HCT116 (cell line): ENCODE measurements around the gene ACTR3C. TPM values are rescaled to one million over a fixed set of nuclear protein-coding genes. Genes with fewer than 3 reads are reported as not detected.

Experiments
- ATAC-seq: fragments of 200-7000 bp; cut with Tn5 transposase; 2 replicates; pipeline ENCODE4 v1.9.1; 2020; ENCODE audit warnings: mild to moderate bottlenecking, moderate library complexity
- BruUV-seq: library from RNA; stranded (reverse); fragments of 400-500 nt; replicated peaks from 2 replicates; lab custom pipeline; 2021; lab: Mats Ljungman, UMichigan
- CTCF ChIA-PET: fragments of 300-600 bp; sonication (Branson Sonifier 250); formaldehyde crosslinking; loops from one replicate; lab custom pipeline; 2021; ENCODE audit warnings: antibody characterized with exemption; lab: Charles Lee
- POLR2A ChIA-PET: fragments of 300-600, 350-600 bp; sonication (Branson Sonifier 250); formaldehyde crosslinking; loops from one replicate; lab custom pipeline; 2021; ENCODE audit warnings: antibody characterized with exemption; lab: Charles Lee
- RAD21 ChIA-PET, 2 experiments: fragments of 300-600 bp; sonication (Branson Sonifier 250); formaldehyde crosslinking; loops; one replicate each; lab custom pipeline; 2023; ENCODE audit warnings: low total read pairs in 2 of 2; ENCODE audit not compliant: uncharacterized antibody in 2 of 2, unreplicated experiment in 2 of 2, low non-redundant PET in 1 of 2; lab: Charles Lee
- DNase-seq: peaks from one replicate; pipeline ENCODE4 v3.0.0-alpha.2; 2010; ENCODE audit warnings: low read depth, low spot score
- H2AFZ ChIP-seq: fragments of 200-600 bp; shearing (Covaris generic), sonication (generic); 2 replicates; pipeline ENCODE4 v1.6.1; 2017; ENCODE audit warnings: low read depth, mixed run types, mixed read lengths, antibody characterized with exemption, low read length; ENCODE audit not compliant: poor library complexity, severe bottlenecking
- H3K27ac ChIP-seq: 2 replicates; pipeline ENCODE4 v1.5.1; 2012; ENCODE audit warnings: low read depth, low read length
- H3K27me3 ChIP-seq: fragments of 200-600 bp; sonication (generic); 2 replicates; pipeline ENCODE4 v1.6.1; 2016; ENCODE audit warnings: mixed run types, low read length, mixed read lengths; ENCODE audit not compliant: insufficient read depth
- H3K36me3 ChIP-seq, 2 experiments: fragments of 200-500 bp in 1 of 2; fragments of 200-600 bp in 1 of 2; sonication (Bioruptor generic) in 1 of 2; sonication (generic) in 1 of 2; 2 replicates each; pipeline versions ENCODE4 v1.5.1 to v1.6.1; 2014 to 2016; ENCODE audit warnings: low read length in 2 of 2, inconsistent platforms in 1 of 2, mixed read lengths in 1 of 2, mixed run types in 1 of 2; ENCODE audit not compliant: insufficient read depth in 2 of 2, control insufficient read depth in 1 of 2
- H3K4me1 ChIP-seq, 2 experiments: fragments of 200-600 bp in 1 of 2; sonication (generic) in 1 of 2; 2 replicates each; pipeline versions ENCODE4 v1.5.1 to v1.6.1; 2012 to 2017; ENCODE audit warnings: low read length in 2 of 2, inconsistent platforms in 1 of 2, mild to moderate bottlenecking in 1 of 2, mixed read lengths in 1 of 2, mixed run types in 1 of 2, moderate library complexity in 1 of 2; ENCODE audit not compliant: insufficient read depth in 2 of 2, control insufficient read depth in 1 of 2
- H3K4me2 ChIP-seq: fragments of 200-600 bp; sonication (generic); 2 replicates; pipeline ENCODE4 v1.6.1; 2017; ENCODE audit warnings: mixed run types, low read length, mixed read lengths
- H3K4me3 ChIP-seq, 2 experiments: fragments of 200-600 bp in 1 of 2; sonication (generic) in 1 of 2; replicated peaks in 1 of 2; 2 replicates each; pipeline ENCODE4 v1.5.1; 2011 to 2016; ENCODE audit warnings: low read length in 2 of 2, control low read depth in 1 of 2, low read depth in 1 of 2, mild to moderate bottlenecking in 1 of 2, mixed read lengths in 1 of 2, mixed run types in 1 of 2
- H3K79me2 ChIP-seq: fragments of 200-600 bp; sonication (generic); 2 replicates; pipeline ENCODE4 v1.6.1; 2017; ENCODE audit warnings: mild to moderate bottlenecking, mixed run types, low read length, moderate library complexity, mixed read lengths; ENCODE audit not compliant: insufficient read depth
- H3K9ac ChIP-seq: fragments of 200-600 bp; sonication (generic); 2 replicates; pipeline ENCODE4 v1.6.1; 2016; ENCODE audit warnings: low read length, mixed read lengths
- H3K9me2 ChIP-seq: fragments of 200-600 bp; sonication (generic), shearing (Covaris generic); 2 replicates; pipeline ENCODE4 v1.6.1; 2017; ENCODE audit warnings: mixed run types, mild to moderate bottlenecking, moderate library complexity; ENCODE audit not compliant: insufficient read depth
- H3K9me3 ChIP-seq, 2 experiments: fragments of 200-500 bp in 1 of 2; fragments of 200-600 bp in 1 of 2; sonication (Bioruptor generic) in 1 of 2; sonication (generic) in 1 of 2; 2 replicates each; pipeline ENCODE4 v1.6.1; 2014 to 2017; ENCODE audit warnings: low read length in 2 of 2, mixed read lengths in 2 of 2, inconsistent platforms in 1 of 2, low read depth in 1 of 2, mild to moderate bottlenecking in 1 of 2, mixed run types in 1 of 2, moderate library complexity in 1 of 2; ENCODE audit not compliant: control insufficient read depth in 1 of 2, insufficient read depth in 1 of 2
- H4K20me1 ChIP-seq: fragments of 200-600 bp; sonication (generic), shearing (Covaris generic); 2 replicates; pipeline ENCODE4 v1.6.1; 2017; ENCODE audit warnings: mixed run types, mild to moderate bottlenecking, moderate library complexity; ENCODE audit not compliant: insufficient read depth
- CBX3 ChIP-seq: IDR thresholded peaks from 2 replicates; pipeline ENCODE4 v1.6.1; 2012; ENCODE audit warnings: low read depth
- JUND ChIP-seq: IDR thresholded peaks from 2 replicates; pipeline ENCODE4 v1.6.1; 2012
- POLR2AphosphoS5 ChIP-seq: IDR thresholded peaks from 2 replicates; pipeline ENCODE4 v1.6.1; 2011; ENCODE audit warnings: mild to moderate bottlenecking, low read depth, low read length, moderate library complexity
- ZBTB33 ChIP-seq: IDR thresholded peaks from 2 replicates; pipeline ENCODE4 v1.6.1; 2011; ENCODE audit warnings: mild to moderate bottlenecking, low read length, moderate library complexity; ENCODE audit not compliant: insufficient replicate concordance; ENCODE audit errors: extremely low read depth
- ZNF274 ChIP-seq: fragments of 200-500 bp; sonication (Bioruptor generic); IDR thresholded peaks from 2 replicates; pipeline ENCODE4 v1.6.1; 2014; ENCODE audit warnings: mild to moderate bottlenecking, low read depth, low read length, inconsistent platforms
- intact Hi-C: fragments of 100-400 bp; cut with micrococcal nuclease; formaldehyde crosslinking; loops from 2 replicates; pipeline ENCODE4 v1.10.0; 2022
- total RNA-seq: library from RNA; stranded (reverse); gene quantifications from one replicate; pipeline ENCODE4 v1.2.1, GENCODE V29; 2021; ENCODE audit not compliant: unreplicated experiment

ACTR3C gene
- total RNA-seq, 1 experiment from 2014 or later, result 2.0 TPM

GRCh38 chr7:150361402-150361801 lies 38.1 kb upstream of the ACTR3C start (continued):
- no peak for TF ChIP-seq ZBTB33
- no peak for TF ChIP-seq CBX3
- TF ChIP-seq JUND, result no peak
- no peak for TF ChIP-seq ZNF274

GRCh38 chr7:150360363-150361058 lies 37.2 kb upstream of the ACTR3C start:
- H3K27me3 ChIP-seq, result no peaks in the 10 kb centered on the region
- RAD21 ChIA-PET, result no interaction called here
- no peak for TF ChIP-seq POLR2AphosphoS5
- no peak for TF ChIP-seq ZNF274
- TF ChIP-seq, all 23 proteins: peak for 0
- H3K9me2 ChIP-seq, result no peaks in the 10 kb centered on the region
- no peaks in the 10 kb centered on the region for H3K36me3 ChIP-seq
- BruUV-seq, result no TSS peak
- no peaks in the 10 kb centered on the region for H4K20me1 ChIP-seq
- H3K4me1 ChIP-seq, result peaks cover 0 to 12% of the 10 kb centered on the region in 2 experiments; a peak in 2 of 4 replicates
- no peak overlapping the region for H3K27ac ChIP-seq
- no peak overlapping the region for H3K4me2 ChIP-seq
- DNase-seq (no peak), ATAC-seq (no peak)
- H2AFZ ChIP-seq, result no peak overlapping the region
- intact Hi-C loops, result loop anchor here (10.0 kb wide), 1 partner anchor 56 kb away; no protein-coding TSS in a partner anchor
- ChIA-PET CTCF (no interaction called here), POLR2A (no interaction called here)
- H3K4me3 ChIP-seq, result no peak overlapping the region
- H3K9me3 ChIP-seq, result no peaks in the 10 kb centered on the region
- no peaks in the 10 kb centered on the region for H3K79me2 ChIP-seq
- H3K9ac ChIP-seq, result no peak overlapping the region
